Measurements from ENCODE around the gene KLHL30.

KLHL30 gene

GRCh38 chr2:238162251-238162845, 23.9 kb downstream of the KLHL30 start:
- Histone ChIP-seq H3K27me3 (ENCODE audit: control insufficient read depth, insufficient read depth, low read length) (peaks cover 18% of the 10 kb centered on the region), H3K36me3 (ENCODE audit: control insufficient read depth, insufficient read depth, low read length) (no peaks in the 10 kb centered on the region), H3K4me3 (ENCODE audit: low read length) (no peak overlapping the region), H3K9ac (ENCODE audit: low read length) (no peak overlapping the region), H3K27ac (ENCODE audit: low read depth, low read length) (no peak overlapping the region), H3K4me1 (ENCODE audit: control insufficient read depth, insufficient read depth, low read length) (no peaks in the 10 kb centered on the region)

GRCh38 chr2:238162846-238163441, 24.5 kb downstream of the KLHL30 start:
- no peaks in the 10 kb centered on the region for H3K36me3 ChIP-seq (ENCODE audit: control insufficient read depth, insufficient read depth, low read length)
- no peak overlapping the region for H3K4me3 ChIP-seq (ENCODE audit: low read length)
- no peak overlapping the region for H3K9ac ChIP-seq (ENCODE audit: low read length)
- peaks cover 16% of the 10 kb centered on the region for H3K27me3 ChIP-seq (ENCODE audit: control insufficient read depth, insufficient read depth, low read length)
- no peak overlapping the region for H3K27ac ChIP-seq (ENCODE audit: low read depth, low read length)
- no peaks in the 10 kb centered on the region for H3K4me1 ChIP-seq (ENCODE audit: control insufficient read depth, insufficient read depth, low read length)

- Histone ChIP-seq H3K27ac (ENCODE audit: low read depth, low read length) (no peak overlapping the region), H3K36me3 (ENCODE audit: control insufficient read depth, insufficient read depth, low read length) (no peaks in the 10 kb centered on the region), H3K4me3 (ENCODE audit: low read length) (no peak overlapping the region), H3K27me3 (ENCODE audit: control insufficient read depth, insufficient read depth, low read length) (peaks cover 11% of the 10 kb centered on the region), H3K4me1 (ENCODE audit: control insufficient read depth, insufficient read depth, low read length) (no peaks in the 10 kb centered on the region), H3K9ac (ENCODE audit: low read length) (no peak overlapping the region)
These were observed 25.2 kb downstream of the KLHL30 start for GRCh38 chr2:238163481-238164198.

GRCh38 chr2:238164906-238165287, 26.4 kb downstream of the KLHL30 start:
- no peak overlapping the region for H3K27ac ChIP-seq (ENCODE audit: low read depth, low read length)

GRCh38 chr2:238165288-238165921, 26.9 kb downstream of the KLHL30 start:
- peaks cover 15% of the 10 kb centered on the region for H3K4me1 ChIP-seq (ENCODE audit: control insufficient read depth, insufficient read depth, low read length)
- peaks cover 5% of the 10 kb centered on the region for H3K36me3 ChIP-seq (ENCODE audit: control insufficient read depth, insufficient read depth, low read length)
- no peak overlapping the region for H3K9ac ChIP-seq (ENCODE audit: low read length)
- H3K27ac ChIP-seq (ENCODE audit: low read depth, low read length) = no peak overlapping the region
- no peak overlapping the region for H3K4me3 ChIP-seq (ENCODE audit: low read length)
- peaks cover 11% of the 10 kb centered on the region for H3K27me3 ChIP-seq (ENCODE audit: control insufficient read depth, insufficient read depth, low read length)

More at GRCh38 chr2:238164906-238165287, 26.4 kb downstream of the KLHL30 start:
- peaks cover 4% of the 10 kb centered on the region for H3K36me3 ChIP-seq (ENCODE audit: control insufficient read depth, insufficient read depth, low read length)
- H3K4me3 ChIP-seq (ENCODE audit: low read length) = no peak overlapping the region
- H3K4me1 ChIP-seq (ENCODE audit: control insufficient read depth, insufficient read depth, low read length) = peaks cover 10% of the 10 kb centered on the region
- H3K9ac ChIP-seq (ENCODE audit: low read length) = no peak overlapping the region
- H3K27me3 ChIP-seq (ENCODE audit: control insufficient read depth, insufficient read depth, low read length) = peaks cover 11% of the 10 kb centered on the region

GRCh38 chr2:238166391-238167343, 28.2 kb downstream of the KLHL30 start:
- H3K4me3 ChIP-seq (ENCODE audit: low read length) = no peak overlapping the region
- H3K4me1 ChIP-seq (ENCODE audit: control insufficient read depth, insufficient read depth, low read length) = peaks cover 16% of the 10 kb centered on the region
- H3K9ac ChIP-seq (ENCODE audit: low read length) = no peak overlapping the region
- no peak overlapping the region for H3K27ac ChIP-seq (ENCODE audit: low read depth, low read length)
- H3K36me3 ChIP-seq (ENCODE audit: control insufficient read depth, insufficient read depth, low read length) = peaks cover 10% of the 10 kb centered on the region
- H3K27me3 ChIP-seq (ENCODE audit: control insufficient read depth, insufficient read depth, low read length) = peaks cover 11% of the 10 kb centered on the region

- peaks cover 12% of the 10 kb centered on the region for H3K36me3 ChIP-seq (ENCODE audit: control insufficient read depth, insufficient read depth, low read length)
- no peak overlapping the region for H3K27ac ChIP-seq (ENCODE audit: low read depth, low read length)
- peaks cover 16% of the 10 kb centered on the region for H3K4me1 ChIP-seq (ENCODE audit: control insufficient read depth, insufficient read depth, low read length)
- no peak overlapping the region for H3K4me3 ChIP-seq (ENCODE audit: low read length)
- peaks cover 10% of the 10 kb centered on the region for H3K27me3 ChIP-seq (ENCODE audit: control insufficient read depth, insufficient read depth, low read length)
- no peak overlapping the region for H3K9ac ChIP-seq (ENCODE audit: low read length)
These were observed 28.9 kb downstream of the KLHL30 start for GRCh38 chr2:238167344-238167715.

- no peak overlapping the region for H3K9ac ChIP-seq (ENCODE audit: low read length)
- no peak overlapping the region for H3K4me3 ChIP-seq (ENCODE audit: low read length)
- no peak overlapping the region for H3K27ac ChIP-seq (ENCODE audit: low read depth, low read length)
- H3K4me1 ChIP-seq (ENCODE audit: control insufficient read depth, insufficient read depth, low read length) = peaks cover 16% of the 10 kb centered on the region
- H3K27me3 ChIP-seq (ENCODE audit: control insufficient read depth, insufficient read depth, low read length) = peaks cover 6% of the 10 kb centered on the region
- peaks cover 16% of the 10 kb centered on the region for H3K36me3 ChIP-seq (ENCODE audit: control insufficient read depth, insufficient read depth, low read length)
These were observed 29.3 kb downstream of the KLHL30 start for GRCh38 chr2:238167761-238168160.

- Histone ChIP-seq H3K27ac (ENCODE audit: low read depth, low read length) (peak overlapping the region; percentile 52), H3K9ac (ENCODE audit: low read length) (no peak overlapping the region)
These were observed 30.0 kb downstream of the KLHL30 start for GRCh38 chr2:238168196-238169047.

GRCh38 chr2:238169048-238169707, 30.7 kb downstream of the KLHL30 start:
- peaks cover 16% of the 10 kb centered on the region for H3K4me1 ChIP-seq (ENCODE audit: control insufficient read depth, insufficient read depth, low read length)
- H3K4me3 ChIP-seq (ENCODE audit: low read length) = no peak overlapping the region
- H3K36me3 ChIP-seq (ENCODE audit: control insufficient read depth, insufficient read depth, low read length) = peaks cover 23% of the 10 kb centered on the region
- peak overlapping the region; percentile 60 for H3K27ac ChIP-seq (ENCODE audit: low read depth, low read length)
- H3K9ac ChIP-seq (ENCODE audit: low read length) = no peak overlapping the region
- H3K27me3 ChIP-seq (ENCODE audit: control insufficient read depth, insufficient read depth, low read length) = peaks cover 2% of the 10 kb centered on the region

More at GRCh38 chr2:238168196-238169047, 30.0 kb downstream of the KLHL30 start:
- no peak overlapping the region for H3K4me3 ChIP-seq (ENCODE audit: low read length)
- H3K27me3 ChIP-seq (ENCODE audit: control insufficient read depth, insufficient read depth, low read length) = peaks cover 6% of the 10 kb centered on the region
- H3K4me1 ChIP-seq (ENCODE audit: control insufficient read depth, insufficient read depth, low read length) = peaks cover 16% of the 10 kb centered on the region
- H3K36me3 ChIP-seq (ENCODE audit: control insufficient read depth, insufficient read depth, low read length) = peaks cover 22% of the 10 kb centered on the region
